ENCODE results near the gene SLC44A2.
A peak's percentile ranks its signal among the peaks of the same experiment; 100 is the strongest.

The SLC44A2 gene

GRCh38 chr19:10651851-10652250 lies 26.5 kb downstream of the SLC44A2 start:
- DNase-seq (ENCODE audit: extremely low spot score) = no peak
- TF ChIP-seq LEF1 (IDR thresholded peaks at IDR 0.05; ENCODE audit: borderline replicate concordance) (no peak), L3MBTL2 (conservative IDR thresholded peaks at IDR 0.05) (no peak), TARDBP (IDR thresholded peaks at IDR 0.05) (no peak), SP1 (IDR thresholded peaks at IDR 0.05) (no peak), BHLHE40 (IDR thresholded peaks at IDR 0.05; ENCODE audit: borderline replicate concordance) (no peak), FOXK2 (IDR thresholded peaks at IDR 0.05) (no peak), ARNT (IDR thresholded peaks at IDR 0.05) (no peak)
- ChIA-PET CTCF (no interaction called here), POLR2A (interaction anchor here (1.2 kb wide), 2 partner anchors 8 to 50 kb away, joined by 3 read pairs; partner anchors contain the start of gene QTRT1)

GRCh38 chr19:10653482-10653731 lies 28.1 kb downstream of the SLC44A2 start:
- CTCF ChIA-PET = no interaction called here
- TF ChIP-seq TARDBP (IDR thresholded peaks at IDR 0.05) (no peak), SUZ12 (IDR thresholded peaks at IDR 0.05) (no peak), PKNOX1 (IDR thresholded peaks at IDR 0.05) (no peak), FOXM1 (IDR thresholded peaks at IDR 0.05; ENCODE audit: borderline replicate concordance) (no peak), NFRKB (IDR thresholded peaks at IDR 0.05) (no peak), L3MBTL2 (conservative IDR thresholded peaks at IDR 0.05) (no peak), ZNF384 (IDR thresholded peaks at IDR 0.05) (no peak), FOXK2 (IDR thresholded peaks at IDR 0.05) (no peak), ELF4 (IDR thresholded peaks at IDR 0.05) (no peak), SP1 (IDR thresholded peaks at IDR 0.05) (no peak), BHLHE40 (IDR thresholded peaks at IDR 0.05; ENCODE audit: borderline replicate concordance) (no peak), LEF1 (IDR thresholded peaks at IDR 0.05; ENCODE audit: borderline replicate concordance) (no peak), ARNT (IDR thresholded peaks at IDR 0.05) (no peak)
- DNase-seq (ENCODE audit: extremely low spot score) = no peak
- POLR2A ChIA-PET = interaction anchor here (0.7 to 0.9 kb wide), 2 partner anchors 42 to 72 kb away, joined by 3 to 5 read pairs; no protein-coding TSS in a partner anchor

- POLR2A ChIA-PET = interaction anchor here (0.9 kb wide), 1 partner anchor 73 kb away, joined by 5 read pairs; no protein-coding TSS in a partner anchor
- CTCF ChIA-PET = no interaction called here
- TF ChIP-seq PKNOX1 (IDR thresholded peaks at IDR 0.05) (peak; percentile 62; the same call in 1 of the 2 replicates), TARDBP (IDR thresholded peaks at IDR 0.05) (no peak), FOXM1 (IDR thresholded peaks at IDR 0.05; ENCODE audit: borderline replicate concordance) (peak; percentile 30; the same call in 1 of the 2 replicates), HDGF (IDR thresholded peaks at IDR 0.05; ENCODE audit: borderline replicate concordance) (no peak), FOXA1 (IDR thresholded peaks at IDR 0.05) (no peak), NFRKB (IDR thresholded peaks at IDR 0.05) (peak; percentile 70), BHLHE40 (IDR thresholded peaks at IDR 0.05; ENCODE audit: borderline replicate concordance) (no peak), ELF4 (IDR thresholded peaks at IDR 0.05) (peak; percentile 78), ARNT (IDR thresholded peaks at IDR 0.05) (no peak), L3MBTL2 (conservative IDR thresholded peaks at IDR 0.05) (peak; percentile 98), ZNF384 (IDR thresholded peaks at IDR 0.05) (no peak)
- peak; percentile 95 for DNase-seq (ENCODE audit: extremely low spot score)
Observed at GRCh38 chr19:10653732-10654609, 28.6 kb downstream of the SLC44A2 start, which contains the start of gene ILF3. TSS of gene ILF3 (plus strand) at chr19:10654346. CDS start at chr19:10670606, 16,260 bp downstream.

GRCh38 chr19:10654610-10655456 lies 29.5 kb downstream of the SLC44A2 start:
- ChIA-PET CTCF (interaction anchor here (1.2 kb wide), 1 partner anchor 11 kb away, joined by 3 read pairs; no protein-coding TSS in a partner anchor), POLR2A (no interaction called here)
- TF ChIP-seq HDGF (IDR thresholded peaks at IDR 0.05; ENCODE audit: borderline replicate concordance) (no peak), FOXM1 (IDR thresholded peaks at IDR 0.05; ENCODE audit: borderline replicate concordance) (peak; percentile 44; the same call in 1 of the 2 replicates), CTBP1 (IDR thresholded peaks at IDR 0.05; ENCODE audit: borderline replicate concordance) (no peak)
- peak; percentile 74 for DNase-seq (ENCODE audit: extremely low spot score)

GRCh38 chr19:10655457-10656312 lies 30.3 kb downstream of the SLC44A2 start:
- POLR2A ChIA-PET = interaction anchor here (0.6 to 2.6 kb wide), 2 partner anchors 15 to 46 kb away, joined by 3 to 8 read pairs; partner anchors contain the start of gene QTRT1

More at GRCh38 chr19:10655457-10656312, 30.3 kb downstream of the SLC44A2 start:
- CTCF ChIA-PET = interaction anchor here (0.6 to 1.8 kb wide), 3 partner anchors 12 to 168 kb away, joined by 3 to 9 read pairs (median 6); no protein-coding TSS in a partner anchor
- DNase-seq (ENCODE audit: extremely low spot score) = no peak
- TF ChIP-seq LEF1 (IDR thresholded peaks at IDR 0.05; ENCODE audit: borderline replicate concordance) (no peak), L3MBTL2 (conservative IDR thresholded peaks at IDR 0.05) (no peak), FOXK2 (IDR thresholded peaks at IDR 0.05) (no peak), SUZ12 (IDR thresholded peaks at IDR 0.05) (no peak), ZNF384 (IDR thresholded peaks at IDR 0.05) (no peak), FOXM1 (IDR thresholded peaks at IDR 0.05; ENCODE audit: borderline replicate concordance) (no peak), ELF4 (IDR thresholded peaks at IDR 0.05) (no peak), NFRKB (IDR thresholded peaks at IDR 0.05) (no peak), ARNT (IDR thresholded peaks at IDR 0.05) (no peak), FOXA1 (IDR thresholded peaks at IDR 0.05) (no peak), PKNOX1 (IDR thresholded peaks at IDR 0.05) (no peak), SP1 (IDR thresholded peaks at IDR 0.05) (no peak), CTBP1 (IDR thresholded peaks at IDR 0.05; ENCODE audit: borderline replicate concordance) (no peak)
